ENCODE results near the gene ATP10A.

The ATP10A gene

DNA sequence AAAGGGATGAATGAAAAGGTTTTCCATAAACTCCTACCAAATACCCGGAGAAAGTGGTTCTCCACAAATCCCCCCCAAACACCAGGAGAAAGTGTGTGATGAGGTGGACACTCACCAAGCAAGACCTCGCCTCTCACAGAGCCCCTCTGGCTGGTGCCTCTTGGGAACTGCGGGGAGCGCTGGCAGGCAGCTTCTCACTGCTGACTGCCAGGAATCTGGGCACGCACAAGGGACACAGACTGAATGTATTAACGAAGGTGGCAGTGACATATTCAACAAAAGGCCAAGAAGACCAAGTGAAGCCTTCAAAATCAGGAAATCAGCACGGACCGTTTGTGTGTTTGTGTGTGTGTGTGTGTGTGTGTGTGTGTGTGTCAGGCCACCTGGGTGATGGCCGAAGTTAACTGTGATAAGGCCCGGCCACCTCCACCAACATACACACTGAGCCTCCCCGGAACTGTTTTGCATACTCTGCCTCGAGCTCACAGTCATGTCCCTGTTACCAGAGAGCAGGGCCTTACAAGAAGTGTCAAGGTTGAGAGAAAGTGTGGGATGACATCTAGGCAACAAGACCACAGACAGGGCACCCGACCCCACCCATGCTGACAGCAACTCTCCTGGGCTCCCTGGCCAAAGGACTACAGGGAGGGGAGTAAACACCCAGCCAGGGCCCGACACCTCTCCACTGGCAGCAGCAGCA lies 18.0 kb downstream of the ATP10A start:
- TF ChIP-seq, protein P1, sequence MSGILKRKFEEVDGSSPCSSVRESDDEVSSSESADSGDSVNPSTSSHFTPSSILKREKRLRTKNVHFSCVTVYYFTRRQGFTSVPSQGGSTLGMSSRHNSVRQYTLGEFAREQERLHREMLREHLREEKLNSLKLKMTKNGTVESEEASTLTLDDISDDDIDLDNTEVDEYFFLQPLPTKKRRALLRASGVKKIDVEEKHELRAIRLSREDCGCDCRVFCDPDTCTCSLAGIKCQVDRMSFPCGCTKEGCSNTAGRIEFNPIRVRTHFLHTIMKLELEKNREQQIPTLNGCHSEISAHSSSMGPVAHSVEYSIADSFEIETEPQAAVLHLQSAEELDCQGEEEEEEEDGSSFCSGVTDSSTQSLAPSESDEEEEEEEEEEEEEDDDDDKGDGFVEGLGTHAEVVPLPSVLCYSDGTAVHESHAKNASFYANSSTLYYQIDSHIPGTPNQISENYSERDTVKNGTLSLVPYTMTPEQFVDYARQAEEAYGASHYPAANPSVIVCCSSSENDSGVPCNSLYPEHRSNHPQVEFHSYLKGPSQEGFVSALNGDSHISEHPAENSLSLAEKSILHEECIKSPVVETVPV (CRISPR knock-in tag; IDR thresholded peaks at IDR 0.05) = no peak
- TF ChIP-seq ZNF70 (CRISPR knock-in tag; IDR thresholded peaks at IDR 0.05) (no peak), ESRRG (CRISPR knock-in tag; IDR thresholded peaks at IDR 0.05) (no peak), GLIS3 (CRISPR knock-in tag; IDR thresholded peaks at IDR 0.05) (no peak), RARB (CRISPR knock-in tag; IDR thresholded peaks at IDR 0.05) (no peak), TOX (CRISPR knock-in tag; IDR thresholded peaks at IDR 0.05; ENCODE audit: borderline replicate concordance) (no peak), POU6F1 (CRISPR knock-in tag; IDR thresholded peaks at IDR 0.05; ENCODE audit: borderline replicate concordance, low read depth) (no peak), SNAI2 (CRISPR knock-in tag; IDR thresholded peaks at IDR 0.05) (no peak), ZFP30 (CRISPR knock-in tag; IDR thresholded peaks at IDR 0.05) (no peak), CREB5 (CRISPR knock-in tag; IDR thresholded peaks at IDR 0.05; ENCODE audit: low read depth) (no peak), OSR1 (CRISPR knock-in tag; IDR thresholded peaks at IDR 0.05) (no peak), ZC3H10 (CRISPR knock-in tag; IDR thresholded peaks at IDR 0.05) (no peak), CSDC2 (CRISPR knock-in tag; IDR thresholded peaks at IDR 0.05) (no peak), PATZ1 (CRISPR knock-in tag; IDR thresholded peaks at IDR 0.05; ENCODE audit: borderline replicate concordance) (no peak)
- TF ChIP-seq, protein P2, sequence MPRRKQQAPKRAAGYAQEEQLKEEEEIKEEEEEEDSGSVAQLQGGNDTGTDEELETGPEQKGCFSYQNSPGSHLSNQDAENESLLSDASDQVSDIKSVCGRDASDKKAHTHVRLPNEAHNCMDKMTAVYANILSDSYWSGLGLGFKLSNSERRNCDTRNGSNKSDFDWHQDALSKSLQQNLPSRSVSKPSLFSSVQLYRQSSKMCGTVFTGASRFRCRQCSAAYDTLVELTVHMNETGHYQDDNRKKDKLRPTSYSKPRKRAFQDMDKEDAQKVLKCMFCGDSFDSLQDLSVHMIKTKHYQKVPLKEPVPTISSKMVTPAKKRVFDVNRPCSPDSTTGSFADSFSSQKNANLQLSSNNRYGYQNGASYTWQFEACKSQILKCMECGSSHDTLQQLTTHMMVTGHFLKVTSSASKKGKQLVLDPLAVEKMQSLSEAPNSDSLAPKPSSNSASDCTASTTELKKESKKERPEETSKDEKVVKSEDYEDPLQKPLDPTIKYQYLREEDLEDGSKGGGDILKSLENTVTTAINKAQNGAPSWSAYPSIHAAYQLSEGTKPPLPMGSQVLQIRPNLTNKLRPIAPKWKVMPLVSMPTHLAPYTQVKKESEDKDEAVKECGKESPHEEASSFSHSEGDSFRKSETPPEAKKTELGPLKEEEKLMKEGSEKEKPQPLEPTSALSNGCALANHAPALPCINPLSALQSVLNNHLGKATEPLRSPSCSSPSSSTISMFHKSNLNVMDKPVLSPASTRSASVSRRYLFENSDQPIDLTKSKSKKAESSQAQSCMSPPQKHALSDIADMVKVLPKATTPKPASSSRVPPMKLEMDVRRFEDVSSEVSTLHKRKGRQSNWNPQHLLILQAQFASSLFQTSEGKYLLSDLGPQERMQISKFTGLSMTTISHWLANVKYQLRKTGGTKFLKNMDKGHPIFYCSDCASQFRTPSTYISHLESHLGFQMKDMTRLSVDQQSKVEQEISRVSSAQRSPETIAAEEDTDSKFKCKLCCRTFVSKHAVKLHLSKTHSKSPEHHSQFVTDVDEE (CRISPR knock-in tag; IDR thresholded peaks at IDR 0.05) = no peak
- ATAC-seq = no peak

GRCh38 chr15:25844542-25844941 lies 18.6 kb downstream of the ATP10A start:
- no peak for ATAC-seq
- no peak for TF ChIP-seq ZFP3 (CRISPR knock-in tag; IDR thresholded peaks at IDR 0.05)
- no peak for TF ChIP-seq CSDC2 (CRISPR knock-in tag; IDR thresholded peaks at IDR 0.05)
- TF ChIP-seq SNAI2 (CRISPR knock-in tag; IDR thresholded peaks at IDR 0.05) = no peak
- TF ChIP-seq ZNF565 (CRISPR knock-in tag; conservative IDR thresholded peaks at IDR 0.05; ENCODE audit: low read depth) = no peak
- no peak for TF ChIP-seq OSR1 (CRISPR knock-in tag; IDR thresholded peaks at IDR 0.05)
- TF ChIP-seq, protein P1 (CRISPR knock-in tag; IDR thresholded peaks at IDR 0.05) = no peak
- TF ChIP-seq ISL1 (CRISPR knock-in tag; IDR thresholded peaks at IDR 0.05) = no peak
- no peak for TF ChIP-seq ZNF8 (CRISPR knock-in tag; IDR thresholded peaks at IDR 0.05)
- no peak for TF ChIP-seq ZC3H10 (CRISPR knock-in tag; IDR thresholded peaks at IDR 0.05)
- no peak for TF ChIP-seq ARNTL (CRISPR knock-in tag; IDR thresholded peaks at IDR 0.05; ENCODE audit: borderline replicate concordance, low read depth)
- no peak for TF ChIP-seq BACH2 (CRISPR knock-in tag; IDR thresholded peaks at IDR 0.05; ENCODE audit: borderline replicate concordance)
- TF ChIP-seq POU6F1 (CRISPR knock-in tag; IDR thresholded peaks at IDR 0.05; ENCODE audit: borderline replicate concordance, low read depth) = no peak
- TF ChIP-seq, protein P2 (CRISPR knock-in tag; IDR thresholded peaks at IDR 0.05) = no peak
- TF ChIP-seq ZNF70 (CRISPR knock-in tag; IDR thresholded peaks at IDR 0.05) = no peak
- no peak for TF ChIP-seq GLIS3 (CRISPR knock-in tag; IDR thresholded peaks at IDR 0.05)
